Activated gamma-delta T cell (primary cell): Measurements from ENCODE around the gene AMPH.

Source experiments
- DNase-seq: peaks from one replicate; lab custom pipeline; 2025; lab: John Stamatoyannopoulos, UW
- total RNA-seq, 2 donors: gene quantifications; one replicate each; lab custom pipeline; 2026; lab: John Stamatoyannopoulos, UW

The AMPH gene
- total RNA-seq: 0 to 0.05 reads per million in 2 donors

DNA sequence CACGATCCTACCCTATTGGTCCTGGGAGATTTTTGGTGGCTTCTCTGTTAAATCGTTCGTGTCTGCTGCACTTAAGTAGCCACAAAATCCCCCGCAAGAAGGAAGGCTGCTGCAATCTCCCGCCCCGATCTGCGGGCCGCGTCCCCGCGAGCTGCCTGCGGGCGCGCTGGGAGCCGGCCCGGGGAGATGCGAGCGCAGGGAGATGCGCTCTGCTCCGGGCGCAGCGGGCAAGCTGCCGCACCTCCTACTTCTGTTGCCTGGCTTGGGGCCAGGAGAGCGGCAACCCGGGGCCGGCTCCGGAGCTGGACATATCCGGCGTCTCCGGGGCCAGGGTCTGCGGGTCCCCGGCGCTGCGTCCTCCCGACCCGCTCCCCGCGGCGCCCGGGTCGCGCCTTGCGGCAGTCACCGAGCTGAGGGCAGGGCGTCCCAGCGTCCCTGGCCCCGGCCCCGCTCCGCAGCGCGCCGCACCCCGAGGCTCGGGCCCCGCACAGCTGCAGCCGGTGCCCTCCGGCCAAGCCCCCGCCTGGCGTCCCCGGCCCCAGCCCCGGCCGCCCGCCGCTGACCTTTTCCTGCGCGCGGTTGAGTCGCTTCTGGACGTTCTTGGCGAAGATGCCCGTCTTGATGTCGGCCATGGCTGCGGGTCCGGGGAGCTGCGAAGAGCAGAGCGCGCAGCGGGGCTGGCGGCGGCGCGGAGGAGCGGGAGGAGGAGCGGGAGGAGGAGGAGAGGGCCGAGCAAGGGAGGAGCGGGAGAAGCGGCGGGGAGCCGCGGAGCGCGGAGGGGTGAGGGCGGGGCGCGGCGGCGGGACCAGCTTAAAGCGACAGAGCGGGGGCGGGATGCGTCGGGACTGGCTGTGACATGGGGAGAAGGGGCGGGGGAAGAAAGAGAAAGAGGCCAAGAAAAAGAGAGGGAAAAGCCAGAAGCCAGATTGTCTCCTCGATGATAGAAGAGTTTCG lies at the start of gene AMPH:
Gene AMPH, minus strand, starts transcription at position 654 of the 954 bp plus-strand sequence. Its CDS starts 22 bp downstream, at position 632.
- DNase-seq: no peak

DNA sequence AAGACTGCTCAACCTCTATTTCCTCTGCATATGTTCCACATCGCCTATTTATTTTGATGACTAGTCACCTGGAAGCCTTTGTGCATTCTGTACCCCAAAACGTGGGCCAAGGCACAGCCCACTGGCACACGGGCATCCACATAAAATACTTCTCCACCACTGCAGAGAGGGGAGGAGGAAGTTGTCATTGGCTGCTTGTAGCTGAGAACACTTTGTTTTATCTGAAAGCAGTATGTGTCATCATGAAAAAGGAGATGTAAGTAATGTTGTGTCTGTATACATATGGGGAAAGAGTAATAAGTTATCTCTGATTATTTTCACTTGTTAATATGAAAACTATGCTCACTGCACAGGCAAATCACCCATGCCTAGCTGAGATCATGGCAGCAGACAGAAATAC lies 48.2 kb upstream of the AMPH start:
- no peak for DNase-seq

DNA sequence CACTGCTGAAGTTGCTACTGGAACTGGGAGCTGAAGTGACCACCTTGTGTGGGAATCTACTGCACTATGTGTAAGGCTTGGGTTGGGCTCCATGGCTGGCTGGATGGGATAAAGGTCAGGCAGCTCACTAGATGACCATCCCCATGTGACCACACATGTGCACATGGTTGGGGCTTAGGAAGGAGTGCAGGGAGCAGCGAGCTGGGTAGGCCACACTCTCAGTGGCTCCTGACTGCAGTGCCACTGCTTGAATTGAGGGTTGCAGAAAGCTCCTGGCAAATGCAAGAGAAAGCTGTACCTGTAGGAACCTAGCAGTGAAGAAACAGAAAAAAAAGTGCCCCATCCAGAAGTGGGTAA lies 47.5 kb upstream of the AMPH start:
- no peak for DNase-seq

DNA sequence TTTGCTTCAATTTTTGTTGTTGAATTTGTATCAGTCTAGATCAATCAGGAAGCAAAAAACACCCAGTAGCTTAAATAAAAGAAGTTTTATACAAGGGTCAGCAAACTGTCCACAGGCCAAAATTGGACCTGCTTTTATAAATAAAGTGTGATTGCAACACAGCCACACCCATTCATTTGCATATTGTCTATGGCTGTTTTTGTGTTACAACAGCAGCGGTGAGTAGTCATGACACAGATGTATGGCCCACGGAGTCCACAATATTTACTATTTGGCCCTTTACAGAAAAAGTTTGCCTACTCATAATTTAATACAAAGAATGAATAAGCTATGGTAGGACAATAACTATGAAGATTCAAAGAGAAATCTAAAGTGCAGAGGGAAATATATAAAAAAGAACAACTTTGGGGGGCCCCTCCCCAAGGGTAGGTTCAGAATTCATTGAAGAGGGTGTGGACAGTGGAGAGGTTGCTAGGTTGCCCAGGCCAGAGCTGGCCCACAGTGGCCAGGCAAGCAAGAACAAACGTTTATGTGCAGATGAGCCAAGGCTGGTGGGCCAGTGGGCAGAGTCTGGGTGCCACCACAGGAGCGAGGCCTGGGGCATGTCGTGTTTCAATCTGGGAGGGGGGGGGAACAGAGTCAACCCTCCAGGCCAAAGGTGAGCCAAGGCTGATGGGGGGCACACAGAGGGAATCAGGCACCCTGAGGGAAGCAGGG lies 47.0 kb upstream of the AMPH start:
- DNase-seq: no peak

DNA sequence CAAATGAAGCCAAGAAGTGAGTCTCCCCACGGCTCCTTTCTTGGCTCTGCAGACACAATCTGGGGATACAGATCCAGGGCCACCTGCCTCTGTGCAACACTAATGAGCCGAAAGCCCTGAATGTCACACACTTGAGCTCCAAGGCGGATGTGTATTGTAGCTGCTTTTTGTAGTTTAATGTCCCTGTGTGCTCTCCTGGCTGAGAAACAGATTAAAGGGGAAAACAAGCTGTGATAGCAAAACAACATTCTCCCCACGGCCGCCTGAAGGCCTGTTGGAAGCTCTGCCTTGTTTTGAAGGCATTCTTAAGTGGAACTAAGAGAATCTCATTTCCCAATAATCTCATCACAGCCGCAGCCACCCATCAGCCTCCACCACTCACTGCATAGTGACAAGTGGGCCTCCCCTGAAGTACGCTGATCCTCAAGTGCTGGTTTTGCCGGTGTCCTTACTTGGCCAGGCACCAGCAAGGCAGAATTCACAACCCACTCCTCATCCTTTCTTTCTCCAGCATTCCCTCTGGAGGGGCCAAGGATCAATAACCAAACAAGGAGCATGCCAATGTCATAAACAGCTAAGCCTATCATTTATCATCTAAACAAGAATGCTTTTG lies 44.4 kb upstream of the AMPH start:
- no peak for DNase-seq

DNA sequence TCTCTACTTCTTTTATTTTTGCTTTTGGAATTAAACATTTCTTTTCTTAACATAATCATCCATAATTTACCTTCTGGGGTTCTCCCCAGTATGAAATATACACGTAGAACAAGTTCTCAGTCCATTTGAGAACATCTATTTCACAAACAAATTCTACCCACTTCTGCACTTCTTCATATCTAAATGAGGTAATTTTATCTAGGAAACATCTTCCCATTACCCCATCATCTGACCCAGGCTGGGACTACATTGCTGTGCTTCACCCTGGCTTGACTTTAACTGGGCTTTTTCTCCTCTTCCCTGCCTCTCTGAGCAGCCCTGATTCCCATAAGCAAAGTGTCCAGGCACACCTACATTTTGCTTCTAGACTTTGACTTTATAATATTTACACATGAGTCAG lies 43.3 kb upstream of the AMPH start:
- DNase-seq: no peak

DNA sequence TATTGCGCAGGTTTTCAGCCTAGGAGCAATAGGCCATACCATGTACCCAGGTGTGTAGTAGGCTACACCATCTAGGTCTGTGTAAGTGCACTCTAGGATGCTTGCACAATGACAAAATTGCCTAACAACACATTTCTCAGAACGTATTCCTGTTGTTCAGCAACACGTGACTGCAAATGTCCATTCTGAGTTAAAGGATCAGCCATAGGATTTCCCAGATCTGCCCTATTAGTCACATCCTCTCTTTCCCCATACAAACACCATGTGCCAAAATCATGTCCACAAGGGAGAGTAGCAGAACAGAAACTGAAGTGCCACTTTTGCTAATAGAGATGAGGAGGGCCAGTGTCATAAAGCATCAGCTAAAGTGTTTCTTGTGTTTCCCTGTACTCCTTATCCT lies 42.6 kb upstream of the AMPH start:
- DNase-seq: no peak

DNA sequence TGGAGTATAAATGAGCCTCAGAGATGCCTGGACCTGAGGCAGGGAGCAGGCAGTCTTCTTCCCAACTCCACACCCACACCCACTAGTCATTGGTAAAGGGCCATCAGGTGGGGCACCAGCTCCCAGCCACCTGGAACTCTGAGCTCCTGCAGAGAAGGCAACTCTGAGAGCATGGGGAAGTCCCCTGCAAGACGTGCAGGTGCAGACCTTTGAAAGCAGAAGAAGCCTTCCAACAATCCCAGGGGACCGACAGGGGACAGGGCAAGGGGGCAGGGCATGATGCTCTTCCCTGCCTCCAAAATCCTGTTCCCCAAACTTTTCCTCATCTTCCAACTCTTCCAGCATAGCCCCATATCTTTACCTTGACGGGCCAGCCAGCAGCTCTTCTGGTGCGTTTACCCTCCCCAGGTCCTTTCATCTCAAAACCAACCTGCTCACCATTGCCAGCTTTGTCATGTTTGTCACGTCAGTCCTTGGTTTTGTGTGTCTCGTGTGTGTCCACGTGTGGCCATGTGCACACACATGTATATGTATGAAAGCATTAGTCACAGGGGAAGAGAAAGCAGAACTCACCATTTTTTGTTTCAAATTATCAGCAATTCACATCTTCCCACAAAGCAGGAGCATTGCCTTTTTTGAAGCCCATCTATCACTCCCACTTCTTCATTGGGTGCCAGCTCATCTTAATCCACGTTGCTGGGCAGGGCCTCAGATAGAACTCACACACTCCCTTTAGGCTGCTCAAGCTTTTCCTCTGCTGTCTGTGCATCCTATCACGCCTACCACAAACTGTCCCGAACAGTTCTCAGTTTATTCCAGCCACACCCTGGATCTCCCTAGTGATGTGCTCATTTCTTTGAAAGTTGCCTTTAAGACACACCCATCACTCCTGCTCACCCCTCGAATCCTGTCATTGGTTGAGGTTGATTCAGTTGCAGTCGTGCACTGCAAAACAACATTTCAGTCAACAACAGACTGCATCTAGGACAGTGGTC lies 41.0 kb upstream of the AMPH start:
- DNase-seq: no peak

DNA sequence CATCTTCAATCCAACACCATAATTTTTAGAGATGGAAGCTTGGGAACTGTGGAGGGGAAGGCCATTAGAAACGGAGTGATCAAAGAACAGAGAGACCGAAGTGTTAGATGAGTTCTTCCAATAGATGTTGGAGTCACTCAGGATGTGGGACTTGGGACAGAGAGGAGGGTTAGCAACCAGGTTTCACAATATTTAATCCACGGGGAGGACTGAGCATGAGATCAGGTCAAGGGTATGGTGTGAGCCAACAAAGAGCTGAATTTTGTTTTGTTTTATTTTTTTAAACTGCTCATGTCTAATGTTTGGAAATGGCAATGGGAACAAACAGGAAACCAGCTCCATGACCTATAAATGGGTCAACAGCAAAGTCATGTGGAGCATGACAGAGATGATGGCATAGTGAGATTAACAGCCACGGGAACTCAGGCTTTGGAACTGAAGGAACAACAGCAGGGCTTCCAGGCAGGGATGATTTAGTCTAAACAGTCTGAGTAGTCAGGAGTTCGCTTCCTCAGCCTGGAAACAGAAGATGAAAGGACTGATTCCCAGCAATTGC lies 38.9 kb upstream of the AMPH start:
- no peak for DNase-seq

DNA sequence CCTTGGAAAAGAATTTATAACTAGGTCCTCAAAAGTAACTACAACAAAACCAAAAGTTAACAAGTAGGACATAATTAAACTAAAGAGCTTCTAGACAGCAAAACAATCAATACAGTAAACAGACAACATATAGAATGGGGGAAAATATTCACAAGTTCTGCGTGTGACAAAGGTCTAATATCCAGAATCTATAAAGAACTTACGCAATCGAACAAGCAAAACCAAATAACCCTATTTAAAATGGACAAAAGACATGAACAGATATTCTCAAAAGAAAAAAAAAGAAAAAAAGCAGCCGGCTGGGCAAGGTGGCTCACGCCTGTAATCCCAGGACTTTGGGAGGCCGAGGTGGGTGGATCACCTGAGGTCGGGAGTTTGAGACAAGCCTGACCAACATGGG lies 33.8 kb upstream of the AMPH start:
- DNase-seq: no peak

DNA sequence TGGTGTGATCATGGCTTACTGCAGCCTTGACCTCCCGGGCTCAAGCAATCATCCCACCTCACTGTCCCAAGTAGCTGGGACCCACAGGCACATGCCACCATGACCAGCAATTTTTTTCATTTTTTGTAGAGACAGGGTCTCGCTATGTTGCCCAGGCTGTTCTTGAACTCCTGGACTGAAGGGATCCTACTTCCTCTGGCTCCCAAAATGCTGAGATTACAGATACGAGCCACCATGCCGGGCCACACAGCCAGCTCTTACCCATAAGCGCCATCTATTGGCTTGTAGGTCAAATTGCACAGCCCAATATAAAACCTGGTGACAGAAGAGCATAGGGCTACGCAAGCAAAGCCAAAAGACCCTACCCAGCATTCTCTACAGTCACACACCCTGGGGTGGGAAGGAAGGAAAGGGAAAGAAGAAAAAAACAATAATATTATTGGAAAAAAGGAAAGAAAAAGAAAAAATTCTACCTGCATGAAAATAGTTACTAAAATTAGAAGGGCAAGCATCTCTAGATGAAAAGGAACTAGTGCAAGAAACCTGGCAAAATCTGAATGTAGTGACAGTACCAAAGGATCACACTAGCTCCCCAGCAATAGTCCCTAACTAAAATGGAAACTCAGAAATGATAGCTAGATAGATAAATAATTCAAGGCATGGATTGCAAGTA lies 29.4 kb upstream of the AMPH start:
- no peak for DNase-seq

DNA sequence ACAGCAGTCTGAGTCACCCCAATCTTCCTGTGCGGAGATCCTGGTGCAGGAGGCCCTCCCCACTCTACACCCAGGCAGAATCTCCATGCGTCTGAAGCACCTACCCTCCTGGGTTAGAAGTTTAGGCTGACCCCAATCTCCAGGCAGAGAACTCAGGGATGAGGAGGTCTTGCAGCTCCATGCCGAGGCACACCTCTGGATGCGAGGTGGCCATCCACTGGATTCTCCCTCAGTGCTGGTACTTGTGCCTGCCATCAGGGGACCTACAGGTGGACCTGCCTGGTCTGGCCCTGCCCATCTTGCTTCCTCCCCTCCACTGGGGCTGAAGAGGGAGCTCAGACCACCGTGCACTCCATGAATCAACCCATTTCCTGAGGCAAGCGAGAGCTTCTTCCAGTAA lies 28.8 kb upstream of the AMPH start:
- DNase-seq: no peak

DNA sequence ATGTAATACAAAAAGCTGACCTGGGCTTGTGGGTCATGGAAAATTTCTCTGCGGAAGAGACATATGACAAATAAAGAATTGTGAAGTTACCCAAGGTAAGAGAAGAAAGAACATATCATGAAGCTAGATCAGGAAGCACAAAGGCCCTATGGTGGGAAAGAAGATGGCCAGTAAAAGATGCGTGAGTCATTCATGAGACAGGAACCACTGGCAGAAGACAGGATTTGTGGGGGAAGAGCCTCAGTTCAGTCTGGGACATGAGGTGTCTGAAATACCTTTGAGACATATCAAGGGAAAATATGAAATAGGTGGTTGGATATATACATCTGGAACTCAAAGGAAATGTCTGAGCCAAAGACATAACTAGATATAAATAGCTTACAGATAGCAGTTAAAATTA lies 27.7 kb upstream of the AMPH start:
- DNase-seq: no peak

DNA sequence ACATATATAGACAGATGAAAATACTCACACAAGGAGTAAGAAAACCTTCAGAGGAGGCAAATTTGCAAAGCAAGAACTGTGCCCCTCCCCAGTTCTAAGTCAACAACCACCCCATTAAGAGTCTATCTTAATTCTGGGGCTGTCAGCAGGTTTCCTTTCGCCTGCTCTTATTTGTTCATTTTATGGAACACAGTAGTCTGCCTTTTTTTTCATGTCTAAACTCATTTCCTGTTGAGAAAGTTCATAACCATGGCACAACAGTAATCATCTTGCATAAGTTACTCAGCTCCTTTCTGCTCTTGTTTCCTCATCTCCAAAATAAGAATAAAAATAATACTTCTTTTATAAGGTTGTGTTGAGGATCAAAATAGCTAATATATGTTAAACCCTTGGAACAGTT lies 25.8 kb upstream of the AMPH start:
- DNase-seq: no peak

DNA sequence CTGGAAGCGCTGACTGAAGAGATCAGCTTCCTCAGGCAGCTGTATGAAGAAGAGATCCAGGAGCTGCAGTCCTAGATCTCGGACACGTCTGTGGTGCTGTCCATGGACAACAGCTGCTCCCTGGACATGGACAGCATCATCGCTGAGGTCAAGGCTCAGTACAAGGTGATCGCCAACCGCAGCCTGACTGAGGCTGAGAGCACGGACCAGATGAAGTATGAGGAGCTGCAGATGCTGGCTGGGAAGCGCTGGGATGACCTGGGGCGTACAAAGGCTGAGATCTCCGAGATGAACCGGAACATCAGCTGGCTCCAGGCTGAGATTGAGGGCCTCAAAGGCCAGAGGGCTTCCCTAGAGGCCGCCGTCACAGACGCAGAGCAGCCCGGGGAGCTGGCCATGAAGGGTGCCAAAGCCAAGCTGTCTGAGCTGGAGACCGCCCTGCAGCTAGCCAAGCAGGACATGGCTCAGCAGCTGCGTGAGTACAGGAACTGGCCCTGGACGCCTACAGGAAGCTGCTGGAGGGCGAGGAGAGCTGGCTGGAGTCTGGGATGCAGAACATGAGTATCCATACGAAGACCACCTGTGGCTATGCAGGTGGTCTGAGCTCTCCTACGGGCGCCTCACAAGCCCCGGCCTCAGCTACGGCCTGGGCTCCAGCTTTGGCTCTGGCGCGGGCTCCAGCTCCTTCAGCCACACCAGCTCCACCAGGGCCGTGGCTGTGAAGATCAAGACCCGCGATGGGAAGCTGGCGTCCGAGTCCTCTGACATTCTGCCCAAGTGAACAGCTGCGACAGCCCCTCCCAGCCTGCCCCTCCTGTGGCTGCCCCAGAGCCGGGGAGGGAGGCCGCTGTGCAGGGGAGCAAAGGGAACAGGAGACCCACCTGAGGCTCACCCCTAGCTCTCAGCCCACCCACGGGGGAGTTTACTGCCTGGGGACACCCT lies 24.9 kb upstream of the AMPH start:
- DNase-seq: no peak

DNA sequence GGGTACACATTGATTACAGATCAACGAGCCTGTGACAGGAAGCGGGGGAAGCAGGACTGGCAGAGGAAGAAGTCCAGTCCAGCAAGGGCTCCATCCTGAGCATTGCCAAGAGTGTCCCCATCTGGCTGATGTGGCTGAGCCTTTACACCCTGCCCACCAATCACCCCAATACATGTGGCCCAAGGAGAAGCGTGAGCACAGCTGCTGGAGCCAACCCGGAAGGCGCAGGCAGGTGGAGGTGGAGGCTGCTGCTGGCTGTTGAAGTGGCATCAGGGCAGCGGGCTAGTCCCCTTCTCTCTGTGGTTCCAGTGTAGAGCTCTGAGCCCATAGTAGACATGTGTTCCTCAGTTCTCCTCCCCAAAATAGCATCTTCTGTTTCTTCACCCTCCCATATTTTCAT lies 6.8 kb upstream of the AMPH start:
- DNase-seq: no peak

DNA sequence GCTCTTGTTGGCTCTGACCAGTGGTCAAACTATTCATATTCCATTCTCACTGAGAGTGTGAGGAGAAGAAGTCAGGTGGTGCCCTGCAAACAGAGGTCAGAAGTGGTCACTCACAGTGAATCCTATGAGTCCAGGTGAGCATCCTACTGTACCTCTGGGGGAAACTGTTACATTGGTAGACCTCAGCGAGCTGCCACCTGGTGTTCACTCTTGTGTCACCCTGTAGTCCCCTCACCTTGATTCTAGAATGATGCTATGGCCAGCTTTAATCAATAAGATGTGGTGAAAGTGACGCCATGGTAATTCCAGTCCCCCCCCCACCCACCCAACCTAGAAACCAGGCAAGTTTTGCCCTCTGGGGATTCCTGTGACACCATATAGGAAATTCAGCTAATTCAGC lies 1.2 kb upstream of the AMPH start:
- DNase-seq: no peak

DNA sequence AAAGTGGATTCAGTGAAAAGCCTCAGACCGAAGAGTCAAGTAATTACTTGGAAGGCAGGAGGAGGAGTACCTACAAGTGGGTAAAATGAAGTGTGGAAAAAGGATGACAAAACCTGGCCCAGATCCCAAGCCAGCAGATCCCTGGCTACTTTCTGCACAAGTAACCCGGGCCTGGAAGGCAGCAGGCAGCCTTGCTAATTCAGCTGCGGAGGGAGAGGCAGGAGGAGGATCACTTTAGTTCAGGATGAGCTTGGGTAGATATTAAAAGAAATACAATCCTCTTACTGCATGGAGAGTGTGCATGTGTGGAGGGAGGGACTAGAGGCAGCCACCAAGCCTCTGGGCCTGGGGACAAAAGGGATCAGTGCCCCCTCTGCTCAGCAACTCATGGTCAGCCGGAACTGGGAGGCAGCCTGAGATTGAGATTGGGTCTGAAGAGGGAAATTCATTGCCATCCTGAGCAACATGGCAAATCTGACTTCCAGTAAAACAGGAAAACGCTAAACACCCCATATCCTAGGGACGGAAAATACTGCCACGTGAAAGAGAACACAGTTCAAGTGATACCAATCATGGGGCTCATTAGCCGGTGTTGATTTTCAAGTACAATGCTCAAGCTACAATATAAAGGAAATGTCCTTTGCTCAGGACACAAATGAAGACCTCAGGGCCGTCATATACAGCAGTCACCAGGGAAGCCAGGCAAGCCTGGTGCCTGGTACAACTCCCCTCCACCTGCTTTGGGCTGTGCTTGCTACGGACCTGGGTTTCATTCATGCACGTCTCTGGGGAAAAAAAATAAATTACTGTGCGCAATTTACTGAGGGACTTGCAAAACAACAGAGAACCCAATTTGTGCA lies 1.3 kb downstream of the AMPH start:
- DNase-seq: no peak
